GM23338 (cell line): ENCODE results near the gene USP32. TPM values are rescaled to one million over a fixed set of nuclear protein-coding genes. Genes with fewer than 3 reads are reported as not detected.

Source experiments
- ATAC-seq: fragments of 200-7000 bp; cut with Tn5 transposase; 3 replicates; pipeline ENCODE4 v1.9.1; 2020
- DNase-seq: peaks from one replicate; pipeline ENCODE4 v3.0.0-alpha.2; 2015; ENCODE audit warnings: low spot score
- H2AFZ ChIP-seq: fragments of 200-600 bp; sonication (generic); 2 replicates; pipeline ENCODE4 v1.8.0; 2016; ENCODE audit warnings: antibody characterized with exemption, mild to moderate bottlenecking, moderate library complexity
- H3F3A ChIP-seq: fragments of 200-600 bp; sonication (generic); replicated peaks from 2 replicates; pipeline ENCODE4 v1.8.0; 2017; ENCODE audit warnings: antibody characterized with exemption, mixed run types, low read depth
- H3K27ac ChIP-seq: fragments of 200-600 bp; sonication (generic); 2 replicates; pipeline ENCODE4 v1.6.1; 2016; ENCODE audit warnings: low read depth
- H3K27me3 ChIP-seq: fragments of 200-600 bp; sonication (generic); 2 replicates; pipeline ENCODE4 v1.8.0; 2016; ENCODE audit warnings: mild to moderate bottlenecking, mixed run types, moderate library complexity; ENCODE audit not compliant: insufficient read depth
- H3K36me3 ChIP-seq: fragments of 200-600 bp; sonication (generic); 2 replicates; pipeline ENCODE4 v1.8.0; 2016; ENCODE audit warnings: mild to moderate bottlenecking; ENCODE audit not compliant: insufficient read depth
- H3K4me1 ChIP-seq: fragments of 200-600 bp; sonication (generic); 2 replicates; pipeline ENCODE4 v1.8.0; 2016; ENCODE audit warnings: mild to moderate bottlenecking, moderate library complexity; ENCODE audit not compliant: insufficient read depth
- H3K4me2 ChIP-seq: fragments of 200-600 bp; sonication (generic); 2 replicates; pipeline ENCODE4 v1.7.1; 2017; ENCODE audit warnings: mixed run types
- H3K4me3 ChIP-seq: fragments of 200-600 bp; sonication (generic); 2 replicates; pipeline ENCODE4 v1.6.1; 2016; ENCODE audit warnings: mixed run types
- H3K79me2 ChIP-seq: fragments of 200-600 bp; sonication (generic); replicated peaks from 2 replicates; pipeline ENCODE4 v1.8.0; 2017; ENCODE audit warnings: mild to moderate bottlenecking; ENCODE audit not compliant: insufficient read depth
- H3K9me2 ChIP-seq: fragments of 200-600 bp; sonication (generic); 2 replicates; pipeline ENCODE4 v1.8.0; 2017; ENCODE audit not compliant: insufficient read depth
- H4K20me1 ChIP-seq: fragments of 200-600 bp; sonication (generic); replicated peaks from 2 replicates; pipeline ENCODE4 v1.8.0; 2017; ENCODE audit warnings: mild to moderate bottlenecking; ENCODE audit not compliant: insufficient read depth
- H3K27ac Mint-ChIP-seq: 2 replicates; pipeline ENCODE4 v1.8.0; 2020; ENCODE audit warnings: inconsistent platforms, mild to moderate bottlenecking, moderate library complexity, mixed read lengths
- H3K27me3 Mint-ChIP-seq: 3 replicates; pipeline ENCODE4 v1.8.0; 2022; ENCODE audit warnings: low read depth, mild to moderate bottlenecking, moderate library complexity, mixed read lengths, inconsistent platforms; ENCODE audit not compliant: insufficient read depth, poor library complexity
- H3K36me3 Mint-ChIP-seq: 3 replicates; pipeline ENCODE4 v1.8.0; 2021; ENCODE audit warnings: low read depth, mild to moderate bottlenecking, inconsistent platforms, moderate library complexity, mixed read lengths
- H3K4me1 Mint-ChIP-seq: 3 replicates; pipeline ENCODE4 v1.8.0; 2020; ENCODE audit warnings: mild to moderate bottlenecking, inconsistent platforms, mixed read lengths
- H3K4me3 Mint-ChIP-seq: 3 replicates; pipeline ENCODE4 v1.8.0; 2021; ENCODE audit warnings: moderate library complexity, mild to moderate bottlenecking, inconsistent platforms, mixed read lengths
- H3K9me3 Mint-ChIP-seq: 3 replicates; pipeline ENCODE4 v1.8.0; 2020; ENCODE audit warnings: moderate library complexity, mild to moderate bottlenecking, inconsistent platforms, mixed read lengths
- CREB1 ChIP-seq: fragments of 250-450 bp; sonication (Bioruptor Pico); IDR thresholded peaks from 2 replicates; pipeline ENCODE4 v1.5.0; 2020; ENCODE audit warnings: low read depth, mild to moderate bottlenecking, moderate library complexity
- EZH2 ChIP-seq: fragments of 200-600 bp; sonication (generic); IDR thresholded peaks from one replicate; pipeline ENCODE4 v1.8.0; 2017; ENCODE audit warnings: antibody characterized with exemption, mild to moderate bottlenecking, low read depth; ENCODE audit not compliant: unreplicated experiment
- EZH2phosphoT487 ChIP-seq: fragments of 200-600 bp; sonication (generic); IDR thresholded peaks from one replicate; pipeline ENCODE4 v1.8.1; 2018; ENCODE audit warnings: antibody characterized with exemption; ENCODE audit not compliant: unreplicated experiment
- JUNB ChIP-seq: IDR thresholded peaks from one replicate; pipeline ENCODE4 v1.6.1; 2016; ENCODE audit warnings: antibody characterized with exemption; ENCODE audit not compliant: unreplicated experiment
- NANOG ChIP-seq: IDR thresholded peaks from 2 replicates; pipeline ENCODE4 v1.6.1; 2016; ENCODE audit warnings: antibody characterized with exemption, borderline replicate concordance
- POLR2AphosphoS5 ChIP-seq: IDR thresholded peaks from 2 replicates; pipeline ENCODE4 v1.6.1; 2016; ENCODE audit warnings: antibody characterized with exemption, low read depth
- STAT1 ChIP-seq: IDR thresholded peaks from one replicate; pipeline ENCODE4 v1.6.1; 2016; ENCODE audit warnings: antibody characterized with exemption; ENCODE audit not compliant: unreplicated experiment
- ZNF114 ChIP-seq: fragments of 250-450 bp; sonication (Bioruptor Pico); IDR thresholded peaks from 2 replicates; pipeline ENCODE4 v1.5.0; 2020; ENCODE audit warnings: mild to moderate bottlenecking, moderate library complexity
- ZNF331 ChIP-seq: fragments of 250-450 bp; sonication (Bioruptor Pico); IDR thresholded peaks from 2 replicates; pipeline ENCODE4 v1.5.0; 2020; ENCODE audit warnings: low read depth, mild to moderate bottlenecking, moderate library complexity
- polyA plus RNA-seq: library from polyadenylated mRNA; unstranded; fragments of >200 nt; fragmentation: Nextera tagmentation; extraction: Ambion mirVana; gene quantifications from 2 replicates; pipeline ENCODE4 v1.2.1, GENCODE V29; 2016
- total RNA-seq: library from RNA; depleted of rRNA; stranded (reverse); fragments of >200 nt; shearing (Covaris generic); gene quantifications from 2 replicates; pipeline ENCODE4 v1.2.3, GENCODE V29; 2014
- TF ChIP-seq, protein P1 (sequence below): IDR thresholded peaks from one replicate; pipeline ENCODE4 v1.6.1; 2018; ENCODE audit warnings: antibody characterized with exemption; ENCODE audit not compliant: unreplicated experiment
- TF ChIP-seq, protein P2 (sequence below): IDR thresholded peaks from 2 replicates; pipeline ENCODE4 v1.6.1; 2016; ENCODE audit warnings: antibody characterized with exemption
- TF ChIP-seq, protein P3 (sequence below), 2 experiments: fragments of 200-600 bp in 1 of 2; sonication (generic) in 1 of 2; conservative IDR thresholded peaks; 2 replicates each; pipeline versions ENCODE4 v1.5.1 to v1.6.1; 2016 to 2017; ENCODE audit warnings: antibody characterized with exemption in 2 of 2, low read depth in 2 of 2, mild to moderate bottlenecking in 2 of 2, moderate library complexity in 1 of 2
- TF ChIP-seq, protein P4 (sequence below): fragments of 250-450 bp; sonication (Bioruptor Pico); IDR thresholded peaks from 2 replicates; pipeline ENCODE4 v1.5.0; 2020; ENCODE audit warnings: mild to moderate bottlenecking, moderate library complexity

USP32 gene
- total and polyA plus RNA-seq, 2 experiments from 2014 or later = 43.6 to 129 TPM

DNA sequence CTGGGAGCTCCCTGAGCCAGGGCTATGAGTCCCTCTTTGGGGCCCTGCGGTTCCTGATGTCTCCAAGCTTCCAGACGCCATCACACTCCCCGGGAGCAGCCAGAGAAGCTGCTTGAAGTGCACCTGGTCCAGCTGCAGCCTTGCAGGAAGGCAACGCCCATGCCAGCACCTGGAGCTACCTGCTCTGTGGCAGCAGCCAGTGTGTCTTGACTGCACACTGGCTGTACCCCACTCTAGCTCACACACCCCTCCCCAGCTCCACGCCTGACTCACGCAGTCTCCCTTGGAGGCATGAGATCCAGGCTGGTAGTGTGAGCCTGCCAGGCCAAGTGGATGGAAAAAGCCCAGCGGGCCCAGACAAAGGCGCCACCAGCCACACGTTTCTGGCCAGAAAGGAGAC is 63.3 kb downstream of the USP32 start:
- ATAC-seq = no peak; the same call in 2 of the 3 replicates
- peaks cover 22% of the 10 kb centered on the region for H3K4me1 Mint-ChIP-seq
- H3K27ac ChIP-seq = no peak overlapping the region

More for the DNA sequence above, 63.3 kb downstream of the USP32 start:
- Mint-ChIP-seq H3K9me3 (no peaks in the 10 kb centered on the region; the same call in 1 of the 3 replicates), H3K4me3 (no peak overlapping the region), H3K27ac (no peak overlapping the region), H3K36me3 (peaks cover 47% of the 10 kb centered on the region), H3K27me3 (peaks cover 5% of the 10 kb centered on the region)
- H3K4me1 ChIP-seq = peaks cover 25% of the 10 kb centered on the region
- H3F3A ChIP-seq = 0 out of 2 replicates have a peak, but pooled peaks cover 3% of the 10 kb centered on the region
- peak overlapping the region; percentile 34; the same call in 1 of the 2 replicates for H3K4me2 ChIP-seq
- no peaks in the 10 kb centered on the region for H3K36me3 ChIP-seq
- DNase-seq = no peak
- H3K9me2 ChIP-seq = no peaks in the 10 kb centered on the region
- TF ChIP-seq, protein P1, sequence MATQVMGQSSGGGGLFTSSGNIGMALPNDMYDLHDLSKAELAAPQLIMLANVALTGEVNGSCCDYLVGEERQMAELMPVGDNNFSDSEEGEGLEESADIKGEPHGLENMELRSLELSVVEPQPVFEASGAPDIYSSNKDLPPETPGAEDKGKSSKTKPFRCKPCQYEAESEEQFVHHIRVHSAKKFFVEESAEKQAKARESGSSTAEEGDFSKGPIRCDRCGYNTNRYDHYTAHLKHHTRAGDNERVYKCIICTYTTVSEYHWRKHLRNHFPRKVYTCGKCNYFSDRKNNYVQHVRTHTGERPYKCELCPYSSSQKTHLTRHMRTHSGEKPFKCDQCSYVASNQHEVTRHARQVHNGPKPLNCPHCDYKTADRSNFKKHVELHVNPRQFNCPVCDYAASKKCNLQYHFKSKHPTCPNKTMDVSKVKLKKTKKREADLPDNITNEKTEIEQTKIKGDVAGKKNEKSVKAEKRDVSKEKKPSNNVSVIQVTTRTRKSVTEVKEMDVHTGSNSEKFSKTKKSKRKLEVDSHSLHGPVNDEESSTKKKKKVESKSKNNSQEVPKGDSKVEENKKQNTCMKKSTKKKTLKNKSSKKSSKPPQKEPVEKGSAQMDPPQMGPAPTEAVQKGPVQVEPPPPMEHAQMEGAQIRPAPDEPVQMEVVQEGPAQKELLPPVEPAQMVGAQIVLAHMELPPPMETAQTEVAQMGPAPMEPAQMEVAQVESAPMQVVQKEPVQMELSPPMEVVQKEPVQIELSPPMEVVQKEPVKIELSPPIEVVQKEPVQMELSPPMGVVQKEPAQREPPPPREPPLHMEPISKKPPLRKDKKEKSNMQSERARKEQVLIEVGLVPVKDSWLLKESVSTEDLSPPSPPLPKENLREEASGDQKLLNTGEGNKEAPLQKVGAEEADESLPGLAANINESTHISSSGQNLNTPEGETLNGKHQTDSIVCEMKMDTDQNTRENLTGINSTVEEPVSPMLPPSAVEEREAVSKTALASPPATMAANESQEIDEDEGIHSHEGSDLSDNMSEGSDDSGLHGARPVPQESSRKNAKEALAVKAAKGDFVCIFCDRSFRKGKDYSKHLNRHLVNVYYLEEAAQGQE = no peak
- TF ChIP-seq EZH2phosphoT487 (no peak), CREB1 (CRISPR knock-in tag) (no peak), EZH2 (no peak), NANOG (no peak), STAT1 (no peak), POLR2AphosphoS5 (no peak), ZNF331 (CRISPR knock-in tag) (no peak), ZNF114 (CRISPR knock-in tag) (no peak), JUNB (no peak)
- TF ChIP-seq, protein P2, sequence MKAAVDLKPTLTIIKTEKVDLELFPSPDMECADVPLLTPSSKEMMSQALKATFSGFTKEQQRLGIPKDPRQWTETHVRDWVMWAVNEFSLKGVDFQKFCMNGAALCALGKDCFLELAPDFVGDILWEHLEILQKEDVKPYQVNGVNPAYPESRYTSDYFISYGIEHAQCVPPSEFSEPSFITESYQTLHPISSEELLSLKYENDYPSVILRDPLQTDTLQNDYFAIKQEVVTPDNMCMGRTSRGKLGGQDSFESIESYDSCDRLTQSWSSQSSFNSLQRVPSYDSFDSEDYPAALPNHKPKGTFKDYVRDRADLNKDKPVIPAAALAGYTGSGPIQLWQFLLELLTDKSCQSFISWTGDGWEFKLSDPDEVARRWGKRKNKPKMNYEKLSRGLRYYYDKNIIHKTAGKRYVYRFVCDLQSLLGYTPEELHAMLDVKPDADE = no peak
- TF ChIP-seq, protein P3, sequence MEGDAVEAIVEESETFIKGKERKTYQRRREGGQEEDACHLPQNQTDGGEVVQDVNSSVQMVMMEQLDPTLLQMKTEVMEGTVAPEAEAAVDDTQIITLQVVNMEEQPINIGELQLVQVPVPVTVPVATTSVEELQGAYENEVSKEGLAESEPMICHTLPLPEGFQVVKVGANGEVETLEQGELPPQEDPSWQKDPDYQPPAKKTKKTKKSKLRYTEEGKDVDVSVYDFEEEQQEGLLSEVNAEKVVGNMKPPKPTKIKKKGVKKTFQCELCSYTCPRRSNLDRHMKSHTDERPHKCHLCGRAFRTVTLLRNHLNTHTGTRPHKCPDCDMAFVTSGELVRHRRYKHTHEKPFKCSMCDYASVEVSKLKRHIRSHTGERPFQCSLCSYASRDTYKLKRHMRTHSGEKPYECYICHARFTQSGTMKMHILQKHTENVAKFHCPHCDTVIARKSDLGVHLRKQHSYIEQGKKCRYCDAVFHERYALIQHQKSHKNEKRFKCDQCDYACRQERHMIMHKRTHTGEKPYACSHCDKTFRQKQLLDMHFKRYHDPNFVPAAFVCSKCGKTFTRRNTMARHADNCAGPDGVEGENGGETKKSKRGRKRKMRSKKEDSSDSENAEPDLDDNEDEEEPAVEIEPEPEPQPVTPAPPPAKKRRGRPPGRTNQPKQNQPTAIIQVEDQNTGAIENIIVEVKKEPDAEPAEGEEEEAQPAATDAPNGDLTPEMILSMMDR (conservative IDR thresholded peaks at IDR 0.05; ENCODE audit: low read depth in 2 of 2) = no peak
- TF ChIP-seq, protein P4, sequence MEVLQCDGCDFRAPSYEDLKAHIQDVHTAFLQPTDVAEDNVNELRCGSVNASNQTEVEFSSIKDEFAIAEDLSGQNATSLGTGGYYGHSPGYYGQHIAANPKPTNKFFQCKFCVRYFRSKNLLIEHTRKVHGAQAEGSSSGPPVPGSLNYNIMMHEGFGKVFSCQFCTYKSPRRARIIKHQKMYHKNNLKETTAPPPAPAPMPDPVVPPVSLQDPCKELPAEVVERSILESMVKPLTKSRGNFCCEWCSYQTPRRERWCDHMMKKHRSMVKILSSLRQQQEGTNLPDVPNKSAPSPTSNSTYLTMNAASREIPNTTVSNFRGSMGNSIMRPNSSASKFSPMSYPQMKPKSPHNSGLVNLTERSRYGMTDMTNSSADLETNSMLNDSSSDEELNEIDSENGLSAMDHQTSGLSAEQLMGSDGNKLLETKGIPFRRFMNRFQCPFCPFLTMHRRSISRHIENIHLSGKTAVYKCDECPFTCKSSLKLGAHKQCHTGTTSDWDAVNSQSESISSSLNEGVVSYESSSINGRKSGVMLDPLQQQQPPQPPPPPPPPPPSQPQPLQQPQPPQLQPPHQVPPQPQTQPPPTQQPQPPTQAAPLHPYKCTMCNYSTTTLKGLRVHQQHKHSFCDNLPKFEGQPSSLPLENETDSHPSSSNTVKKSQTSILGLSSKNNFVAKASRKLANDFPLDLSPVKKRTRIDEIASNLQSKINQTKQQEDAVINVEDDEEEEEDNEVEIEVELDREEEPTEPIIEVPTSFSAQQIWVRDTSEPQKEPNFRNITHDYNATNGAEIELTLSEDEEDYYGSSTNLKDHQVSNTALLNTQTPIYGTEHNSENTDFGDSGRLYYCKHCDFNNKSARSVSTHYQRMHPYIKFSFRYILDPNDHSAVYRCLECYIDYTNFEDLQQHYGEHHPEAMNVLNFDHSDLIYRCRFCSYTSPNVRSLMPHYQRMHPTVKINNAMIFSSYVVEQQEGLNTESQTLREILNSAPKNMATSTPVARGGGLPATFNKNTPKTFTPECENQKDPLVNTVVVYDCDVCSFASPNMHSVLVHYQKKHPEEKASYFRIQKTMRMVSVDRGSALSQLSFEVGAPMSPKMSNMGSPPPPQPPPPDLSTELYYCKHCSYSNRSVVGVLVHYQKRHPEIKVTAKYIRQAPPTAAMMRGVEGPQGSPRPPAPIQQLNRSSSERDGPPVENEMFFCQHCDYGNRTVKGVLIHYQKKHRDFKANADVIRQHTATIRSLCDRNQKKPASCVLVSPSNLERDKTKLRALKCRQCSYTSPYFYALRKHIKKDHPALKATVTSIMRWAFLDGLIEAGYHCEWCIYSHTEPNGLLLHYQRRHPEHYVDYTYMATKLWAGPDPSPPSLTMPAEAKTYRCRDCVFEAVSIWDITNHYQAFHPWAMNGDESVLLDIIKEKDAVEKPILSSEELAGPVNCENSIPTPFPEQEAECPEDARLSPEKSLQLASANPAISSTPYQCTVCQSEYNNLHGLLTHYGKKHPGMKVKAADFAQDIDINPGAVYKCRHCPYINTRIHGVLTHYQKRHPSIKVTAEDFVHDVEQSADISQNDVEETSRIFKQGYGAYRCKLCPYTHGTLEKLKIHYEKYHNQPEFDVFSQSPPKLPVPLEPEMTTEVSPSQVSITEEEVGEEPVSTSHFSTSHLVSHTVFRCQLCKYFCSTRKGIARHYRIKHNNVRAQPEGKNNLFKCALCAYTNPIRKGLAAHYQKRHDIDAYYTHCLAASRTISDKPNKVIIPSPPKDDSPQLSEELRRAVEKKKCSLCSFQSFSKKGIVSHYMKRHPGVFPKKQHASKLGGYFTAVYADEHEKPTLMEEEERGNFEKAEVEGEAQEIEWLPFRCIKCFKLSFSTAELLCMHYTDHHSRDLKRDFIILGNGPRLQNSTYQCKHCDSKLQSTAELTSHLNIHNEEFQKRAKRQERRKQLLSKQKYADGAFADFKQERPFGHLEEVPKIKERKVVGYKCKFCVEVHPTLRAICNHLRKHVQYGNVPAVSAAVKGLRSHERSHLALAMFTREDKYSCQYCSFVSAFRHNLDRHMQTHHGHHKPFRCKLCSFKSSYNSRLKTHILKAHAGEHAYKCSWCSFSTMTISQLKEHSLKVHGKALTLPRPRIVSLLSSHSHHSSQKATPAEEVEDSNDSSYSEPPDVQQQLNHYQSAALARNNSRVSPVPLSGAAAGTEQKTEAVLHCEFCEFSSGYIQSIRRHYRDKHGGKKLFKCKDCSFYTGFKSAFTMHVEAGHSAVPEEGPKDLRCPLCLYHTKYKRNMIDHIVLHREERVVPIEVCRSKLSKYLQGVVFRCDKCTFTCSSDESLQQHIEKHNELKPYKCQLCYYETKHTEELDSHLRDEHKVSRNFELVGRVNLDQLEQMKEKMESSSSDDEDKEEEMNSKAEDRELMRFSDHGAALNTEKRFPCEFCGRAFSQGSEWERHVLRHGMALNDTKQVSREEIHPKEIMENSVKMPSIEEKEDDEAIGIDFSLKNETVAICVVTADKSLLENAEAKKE = no peak
- H3K27me3 ChIP-seq = no peaks in the 10 kb centered on the region
- H2AFZ ChIP-seq = no peak overlapping the region
- H3K4me3 ChIP-seq = no peak overlapping the region
- peaks cover 93% of the 10 kb centered on the region for H3K79me2 ChIP-seq
- peaks cover 54% of the 10 kb centered on the region for H4K20me1 ChIP-seq
